ENCODE results near the gene STOML2. TPM values are rescaled to one million over a fixed set of nuclear protein-coding genes. Genes with fewer than 3 reads are reported as not detected.
A peak's percentile ranks its signal among the peaks of the same experiment; 100 is the strongest.

The STOML2 gene
- total RNA-seq, 2 experiments from 2014 or later, result 104 to 108 TPM

GRCh38 chr9:35114113-35114839 lies 11.3 kb upstream of the STOML2 start:
- CTCF ChIA-PET, result interaction anchor here (0.6 to 4.7 kb wide), 4 partner anchors 10 to 627 kb away, joined by 3 to 39 read pairs (median 6); partner anchors contain the start of genes PIGO and STOML2
- POLR2A ChIA-PET, result interaction anchor here (0.5 kb wide), 1 partner anchor 125 kb away, joined by 4 read pairs; the partner anchor contains the start of gene DNAJB5
- H3K9me3 Mint-ChIP-seq, result no peaks in the 10 kb centered on the region
- H3K27ac Mint-ChIP-seq, result peak overlapping the region; percentile 95
- H3K4me1 Mint-ChIP-seq, result peaks cover 57% of the 10 kb centered on the region
- peak; percentile 90 for DNase-seq
- no peaks in the 10 kb centered on the region for H3K27me3 Mint-ChIP-seq
- H3K36me3 Mint-ChIP-seq (ENCODE audit: low read depth), result peaks cover 6% of the 10 kb centered on the region
- peak overlapping the region; percentile 96 for H3K4me3 Mint-ChIP-seq

GRCh38 chr9:35112257-35113020 lies 9.5 kb upstream of the STOML2 start:
- Mint-ChIP-seq H3K4me1 (peaks cover 64% of the 10 kb centered on the region), H3K36me3 (ENCODE audit: low read depth) (peaks cover 11% of the 10 kb centered on the region), H3K27ac (peak overlapping the region; percentile 77), H3K9me3 (no peaks in the 10 kb centered on the region), H3K27me3 (no peaks in the 10 kb centered on the region), H3K4me3 (peak overlapping the region; percentile 73)
- POLR2A ChIA-PET, result interaction anchor here (1.9 kb wide), 1 partner anchor 9 kb away, joined by 6 read pairs; the partner anchor contains the start of gene STOML2
- CTCF ChIA-PET, result interaction anchor here (1.0 to 3.6 kb wide), 5 partner anchors 9 to 213 kb away, joined by 3 to 16 read pairs (median 3); partner anchors contain the start of genes PIGO and STOML2
- no peak for DNase-seq

GRCh38 chr9:35111001-35111933 lies 8.3 kb upstream of the STOML2 start:
- H3K27me3 Mint-ChIP-seq, result no peaks in the 10 kb centered on the region
- peak overlapping the region; percentile 77 for H3K27ac Mint-ChIP-seq
- DNase-seq, result peak; percentile 97
- H3K9me3 Mint-ChIP-seq, result no peaks in the 10 kb centered on the region
- CTCF ChIA-PET, result interaction anchor here (1.0 to 3.6 kb wide), 6 partner anchors 8 to 211 kb away, joined by 3 to 16 read pairs (median 3); partner anchors contain the start of genes PIGO, STOML2 and UNC13B
- peak overlapping the region; percentile 73 for H3K4me3 Mint-ChIP-seq
- H3K36me3 Mint-ChIP-seq (ENCODE audit: low read depth), result peaks cover 15% of the 10 kb centered on the region
- H3K4me1 Mint-ChIP-seq, result peaks cover 56% of the 10 kb centered on the region
- POLR2A ChIA-PET, result interaction anchor here (0.8 to 1.9 kb wide), 2 partner anchors 8 to 51 kb away, joined by 5 to 6 read pairs; partner anchors contain the start of gene STOML2

- no peak for DNase-seq
- ChIA-PET POLR2A (no interaction called here), CTCF (interaction anchor here (1.3 to 3.6 kb wide), 3 partner anchors 13 to 211 kb away, joined by 3 to 16 read pairs (median 9); partner anchors contain the start of genes PIGO and UNC13B)
- Mint-ChIP-seq H3K27ac (no peak overlapping the region), H3K27me3 (no peaks in the 10 kb centered on the region), H3K4me3 (peak overlapping the region; percentile 73), H3K36me3 (ENCODE audit: low read depth) (peaks cover 21% of the 10 kb centered on the region), H3K4me1 (peaks cover 54% of the 10 kb centered on the region), H3K9me3 (no peaks in the 10 kb centered on the region)
Measured at GRCh38 chr9:35110327-35110761, 7.4 kb upstream of the STOML2 start.

GRCh38 chr9:35108946-35109575 lies 6.1 kb upstream of the STOML2 start:
- no peak for DNase-seq
- ChIA-PET CTCF (interaction anchor here (0.7 to 1.0 kb wide), 2 partner anchors 10 to 12 kb away, joined by 3 to 5 read pairs; partner anchors contain the start of gene PIGO), POLR2A (no interaction called here)
- H3K27me3 Mint-ChIP-seq, result no peaks in the 10 kb centered on the region
- no peak overlapping the region for H3K4me3 Mint-ChIP-seq
- peaks cover 23% of the 10 kb centered on the region for H3K36me3 Mint-ChIP-seq (ENCODE audit: low read depth)
- H3K9me3 Mint-ChIP-seq, result no peaks in the 10 kb centered on the region
- H3K4me1 Mint-ChIP-seq, result peaks cover 48% of the 10 kb centered on the region
- no peak overlapping the region for H3K27ac Mint-ChIP-seq

- H3K4me3 Mint-ChIP-seq, result no peak overlapping the region
- no peaks in the 10 kb centered on the region for H3K27me3 Mint-ChIP-seq
- ChIA-PET CTCF (interaction anchor here (1.0 kb wide), 1 partner anchor 9 kb away, joined by 5 read pairs; no protein-coding TSS in a partner anchor), POLR2A (no interaction called here)
- DNase-seq, result no peak
- no peaks in the 10 kb centered on the region for H3K9me3 Mint-ChIP-seq
- no peak overlapping the region for H3K27ac Mint-ChIP-seq
- H3K4me1 Mint-ChIP-seq, result peaks cover 47% of the 10 kb centered on the region
- peaks cover 18% of the 10 kb centered on the region for H3K36me3 Mint-ChIP-seq (ENCODE audit: low read depth)
Measured at GRCh38 chr9:35108461-35108860, 5.5 kb upstream of the STOML2 start.

- no peak for DNase-seq
- CTCF ChIA-PET, result interaction anchor here (0.9 to 6.6 kb wide), 6 partner anchors 8 to 38 kb away, joined by 3 to 39 read pairs (median 4); partner anchors contain the start of genes ATOSB, FANCG and PIGO
- H3K27me3 Mint-ChIP-seq, result no peaks in the 10 kb centered on the region
- peaks cover 49% of the 10 kb centered on the region for H3K4me1 Mint-ChIP-seq
- peaks cover 21% of the 10 kb centered on the region for H3K36me3 Mint-ChIP-seq (ENCODE audit: low read depth)
- no peak overlapping the region for H3K4me3 Mint-ChIP-seq
- POLR2A ChIA-PET, result no interaction called here
- no peak overlapping the region for H3K27ac Mint-ChIP-seq
- no peaks in the 10 kb centered on the region for H3K9me3 Mint-ChIP-seq
Measured at GRCh38 chr9:35107297-35108290, 4.7 kb upstream of the STOML2 start.

- POLR2A ChIA-PET, result no interaction called here
- DNase-seq, result no peak
- CTCF ChIA-PET, result interaction anchor here (1.0 to 6.6 kb wide), 5 partner anchors 9 to 37 kb away, joined by 3 to 39 read pairs (median 4); partner anchors contain the start of genes ATOSB and PIGO
- no peaks in the 10 kb centered on the region for H3K9me3 Mint-ChIP-seq
- H3K36me3 Mint-ChIP-seq (ENCODE audit: low read depth), result peaks cover 26% of the 10 kb centered on the region
- H3K4me3 Mint-ChIP-seq, result no peak overlapping the region
- H3K27ac Mint-ChIP-seq, result no peak overlapping the region
- H3K4me1 Mint-ChIP-seq, result peaks cover 47% of the 10 kb centered on the region
- H3K27me3 Mint-ChIP-seq, result no peaks in the 10 kb centered on the region
Measured at GRCh38 chr9:35106343-35106730, 3.4 kb upstream of the STOML2 start.

GRCh38 chr9:35105571-35106342 lies 2.8 kb upstream of the STOML2 start:
- no peak overlapping the region for H3K27ac Mint-ChIP-seq
- ChIA-PET POLR2A (no interaction called here), CTCF (interaction anchor here (1.0 to 6.6 kb wide), 4 partner anchors 9 to 34 kb away, joined by 3 to 39 read pairs (median 7); partner anchors contain the start of genes ATOSB and PIGO)
- H3K4me3 Mint-ChIP-seq, result no peak overlapping the region
- peaks cover 48% of the 10 kb centered on the region for H3K4me1 Mint-ChIP-seq
- DNase-seq, result no peak
- H3K27me3 Mint-ChIP-seq, result no peaks in the 10 kb centered on the region
- H3K9me3 Mint-ChIP-seq, result no peaks in the 10 kb centered on the region
- peaks cover 31% of the 10 kb centered on the region for H3K36me3 Mint-ChIP-seq (ENCODE audit: low read depth)

- CTCF ChIA-PET, result interaction anchor here (2.5 to 6.6 kb wide), 2 partner anchors 11 to 26 kb away, joined by 19 to 39 read pairs; partner anchors contain the start of genes ATOSB and FANCG
- H3K27ac Mint-ChIP-seq, result no peak overlapping the region
- no peaks in the 10 kb centered on the region for H3K9me3 Mint-ChIP-seq
- H3K4me3 Mint-ChIP-seq, result no peak overlapping the region
- POLR2A ChIA-PET, result no interaction called here
- H3K36me3 Mint-ChIP-seq (ENCODE audit: low read depth), result peaks cover 37% of the 10 kb centered on the region
- peaks cover 46% of the 10 kb centered on the region for H3K4me1 Mint-ChIP-seq
- DNase-seq, result no peak
- H3K27me3 Mint-ChIP-seq, result no peaks in the 10 kb centered on the region
Measured at GRCh38 chr9:35105126-35105525, 2.2 kb upstream of the STOML2 start.
